Spleen (tissue), 11 donors: Measurements from ENCODE around the gene PTGES2. TPM values are rescaled to one million over a fixed set of nuclear protein-coding genes. Genes with fewer than 3 reads are reported as not detected.

ENCODE experiments used
- DNase-seq: peaks from one replicate; pipeline ENCODE4 v3.0.0-alpha.2; 2020
- H3K27ac ChIP-seq, 8 donors: fragments of 200-600 bp; sonication (generic) in 7 of 8; 1 replicate in 4 of 8; 2 replicates in 4 of 8; pipeline versions ENCODE4 v1.5.0 to v1.8.0; 2016 to 2021; ENCODE audit warnings: inconsistent platforms in 4 of 8, mild to moderate bottlenecking in 4 of 8, moderate library complexity in 1 of 8
- H3K27me3 ChIP-seq, 7 donors: fragments of 200-600 bp; sonication (generic) in 6 of 7; replicated peaks in 1 of 7; 1 replicate in 4 of 7; 2 replicates in 3 of 7; pipeline versions ENCODE4 v1.5.0 to v1.8.0; 2016 to 2021; ENCODE audit warnings: inconsistent platforms in 3 of 7, mild to moderate bottlenecking in 1 of 7
- H3K36me3 ChIP-seq, 6 donors: fragments of 200-600 bp; sonication (generic) in 5 of 6; 1 replicate in 4 of 6; 2 replicates in 2 of 6; pipeline versions ENCODE4 v1.5.0 to v1.8.0; 2016 to 2021; ENCODE audit warnings: inconsistent platforms in 2 of 6
- H3K4me1 ChIP-seq, 6 donors: fragments of 200-600 bp; sonication (generic) in 5 of 6; 1 replicate in 3 of 6; 2 replicates in 3 of 6; pipeline versions ENCODE4 v1.5.0 to v1.8.0; 2016 to 2021; ENCODE audit warnings: inconsistent platforms in 3 of 6
- H3K4me3 ChIP-seq, 8 donors: fragments of 200-600 bp; sonication (generic) in 7 of 8; 1 replicate in 4 of 8; 2 replicates in 4 of 8; pipeline versions ENCODE4 v1.5.0 to v1.8.0; 2016 to 2021; ENCODE audit warnings: inconsistent platforms in 4 of 8, mild to moderate bottlenecking in 4 of 8, moderate library complexity in 2 of 8
- H3K9me3 ChIP-seq, 8 donors: fragments of 200-600 bp; sonication (generic) in 7 of 8; 1 replicate in 4 of 8; 2 replicates in 4 of 8; pipeline versions ENCODE4 v1.5.0 to v1.8.0; 2016 to 2021; ENCODE audit warnings: inconsistent platforms in 4 of 8
- CTCF ChIP-seq, 11 experiments: fragments of 200-600 bp in 7 of 11; fragments of 450-650 bp in 4 of 11; sonication (generic) in 4 of 11; IDR thresholded peaks in 8 of 11; conservative IDR thresholded peaks in 3 of 11; 1 replicate in 7 of 11; 2 replicates in 4 of 11; pipeline versions ENCODE4 v1.4.0 to v1.8.0; 2016 to 2021; ENCODE audit warnings: antibody characterized with exemption in 11 of 11, inconsistent platforms in 4 of 11, mild to moderate bottlenecking in 1 of 11
- POLR2A ChIP-seq, 3 donors: fragments of 450-650 bp; IDR thresholded peaks; one replicate each; pipeline ENCODE4 v1.5.1; 2017; ENCODE audit warnings: antibody characterized with exemption in 3 of 3, mild to moderate bottlenecking in 1 of 3
- POLR2AphosphoS5 ChIP-seq, 3 donors: sonication (generic); formaldehyde crosslinking; IDR thresholded peaks; one replicate each; pipeline ENCODE4 v1.5.1; 2017; ENCODE audit warnings: antibody characterized with exemption in 3 of 3
- WGBS, 5 donors: extraction: QIAGEN DNeasy Blood & Tissue Kit in 3 of 5; methylation state at CpG; one replicate each; pipeline versions ENCODE4 v1.1.5 to v1.1.7; 2013 to 2018; 5-methylcytosine and 5-hydroxymethylcytosine counted together
- intact Hi-C: fragments of 100-400 bp; cut with DNase I; formaldehyde crosslinking; loops from one replicate; pipeline ENCODE4 v1.15.0; 2023; ENCODE audit warnings: low total_unique reads
- polyA plus RNA-seq, 3 donors: library from polyadenylated mRNA; stranded (reverse); fragments of 200-250 nt; gene quantifications; one replicate each; pipeline ENCODE4 v1.2.1, GENCODE V29; 2013
- total RNA-seq, 7 donors: library from RNA; depleted of rRNA in 3 of 7; stranded (reverse); fragments of >200 nt in 3 of 7; fragmentation: NEBNext Ultra II Directional in 4 of 7; extraction: Animal tissue kit (Norgen Biotek cat#: 25700) in 4 of 7; gene quantifications; one replicate each; pipeline versions ENCODE4 v1.1.0 to v1.2.1, GENCODE V29; 2016 to 2021
- donor health status: healthy with polysubstance abuse.
- donor health status: DM: no; HTN: no; CAD: no; lungs with moderate emphysema.
- donor health status: DM: no; HTN: no; CAD: no.
- donor health status: Bipolar disorder and iron deficiency.
- donor health status: healthy.
- donor health status: DM: no; HTN: no; CAD: no.
- donor health status: DM: yes; HTN: yes; CAD: no.

PTGES2 gene
- total and polyA plus RNA-seq, 10 donors = 45.2 to 71.2 (median 56.5) TPM

- H3K27ac ChIP-seq = no peak overlapping the region
- intact Hi-C loops = no loop called here
- DNase-seq = peak; percentile 65
- H3K36me3 ChIP-seq = no peaks in the 10 kb centered on the region
- no peak overlapping the region for H3K4me3 ChIP-seq
- no peak for TF ChIP-seq CTCF (IDR thresholded peaks at IDR 0.05 in 8 of 11, conservative IDR thresholded peaks at IDR 0.05 in 3 of 11)
- TF ChIP-seq POLR2A (IDR thresholded peaks at IDR 0.05) = no peak
- no peak for TF ChIP-seq POLR2AphosphoS5 (IDR thresholded peaks at IDR 0.05)
- WGBS, 5 donors = 76 to 91% (median 85%) methylated on average over 10 to 13 of the region's 13 CpGs
- H3K27me3 ChIP-seq = no peaks in the 10 kb centered on the region
- H3K4me1 ChIP-seq = peaks cover 0 to 31% (median 6%) of the 10 kb centered on the region in 6 donors
- no peaks in the 10 kb centered on the region for H3K9me3 ChIP-seq
Observed at GRCh38 chr9:128153947-128154695, 26.6 kb upstream of the PTGES2 start.

GRCh38 chr9:128153060-128153946 is 25.8 kb upstream of the PTGES2 start:
- no peak for TF ChIP-seq POLR2A (IDR thresholded peaks at IDR 0.05)
- TF ChIP-seq CTCF (IDR thresholded peaks at IDR 0.05 in 8 of 11, conservative IDR thresholded peaks at IDR 0.05 in 3 of 11) = no peak
- TF ChIP-seq POLR2AphosphoS5 (IDR thresholded peaks at IDR 0.05) = no peak
- peak; percentile 61 for DNase-seq
- Histone ChIP-seq H3K9me3 (no peaks in the 10 kb centered on the region), H3K4me1 (peaks cover 0 to 34% (median 4%) of the 10 kb centered on the region in 6 donors), H3K27ac (peak overlapping the region in 1 of 8 donors; percentile 13), H3K4me3 (no peak overlapping the region), H3K36me3 (no peaks in the 10 kb centered on the region), H3K27me3 (no peaks in the 10 kb centered on the region)
- 85 to 93% (median 86%) methylated on average over 16 to 26 of the region's 26 CpGs for WGBS, 5 donors
- intact Hi-C loops = no loop called here

GRCh38 chr9:128152133-128153059 is 24.9 kb upstream of the PTGES2 start:
- 87 to 96% (median 92%) methylated on average over 12 to 13 of the region's 13 CpGs for WGBS, 5 donors
- DNase-seq = peak; percentile 56

More at GRCh38 chr9:128152133-128153059, 24.9 kb upstream of the PTGES2 start:
- H3K9me3 ChIP-seq = no peaks in the 10 kb centered on the region
- no peak overlapping the region for H3K4me3 ChIP-seq
- no peaks in the 10 kb centered on the region for H3K36me3 ChIP-seq
- TF ChIP-seq POLR2A (IDR thresholded peaks at IDR 0.05) = no peak
- TF ChIP-seq CTCF (IDR thresholded peaks at IDR 0.05 in 8 of 11, conservative IDR thresholded peaks at IDR 0.05 in 3 of 11) = no peak
- TF ChIP-seq POLR2AphosphoS5 (IDR thresholded peaks at IDR 0.05) = no peak
- peaks cover 0 to 37% (median 4%) of the 10 kb centered on the region in 6 donors for H3K4me1 ChIP-seq
- H3K27me3 ChIP-seq = no peaks in the 10 kb centered on the region
- H3K27ac ChIP-seq = peak overlapping the region in 2 of 8 donors; percentile 52 to 69
- intact Hi-C loops = no loop called here
